ENCODE data around the gene ACTL10.

DNA sequence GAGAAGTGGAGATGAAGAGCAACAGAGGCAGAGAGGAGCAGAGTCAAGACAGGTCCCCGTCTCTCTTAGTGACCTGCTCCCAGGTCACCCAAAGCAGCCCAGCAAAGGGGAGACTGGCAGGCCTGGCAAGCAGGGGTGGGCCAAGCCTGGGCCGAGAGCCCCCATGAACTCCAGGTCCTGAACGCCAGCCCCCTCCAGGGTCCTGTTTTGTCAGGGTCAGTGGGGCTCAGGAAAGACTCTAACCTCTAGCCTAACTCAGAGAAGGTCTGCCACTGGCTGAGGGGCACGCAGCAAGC is 6.3 kb downstream of the ACTL10 start:
- TF ChIP-seq, protein P1, sequence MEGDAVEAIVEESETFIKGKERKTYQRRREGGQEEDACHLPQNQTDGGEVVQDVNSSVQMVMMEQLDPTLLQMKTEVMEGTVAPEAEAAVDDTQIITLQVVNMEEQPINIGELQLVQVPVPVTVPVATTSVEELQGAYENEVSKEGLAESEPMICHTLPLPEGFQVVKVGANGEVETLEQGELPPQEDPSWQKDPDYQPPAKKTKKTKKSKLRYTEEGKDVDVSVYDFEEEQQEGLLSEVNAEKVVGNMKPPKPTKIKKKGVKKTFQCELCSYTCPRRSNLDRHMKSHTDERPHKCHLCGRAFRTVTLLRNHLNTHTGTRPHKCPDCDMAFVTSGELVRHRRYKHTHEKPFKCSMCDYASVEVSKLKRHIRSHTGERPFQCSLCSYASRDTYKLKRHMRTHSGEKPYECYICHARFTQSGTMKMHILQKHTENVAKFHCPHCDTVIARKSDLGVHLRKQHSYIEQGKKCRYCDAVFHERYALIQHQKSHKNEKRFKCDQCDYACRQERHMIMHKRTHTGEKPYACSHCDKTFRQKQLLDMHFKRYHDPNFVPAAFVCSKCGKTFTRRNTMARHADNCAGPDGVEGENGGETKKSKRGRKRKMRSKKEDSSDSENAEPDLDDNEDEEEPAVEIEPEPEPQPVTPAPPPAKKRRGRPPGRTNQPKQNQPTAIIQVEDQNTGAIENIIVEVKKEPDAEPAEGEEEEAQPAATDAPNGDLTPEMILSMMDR (IDR thresholded peaks at IDR 0.05) = no peak
- TF ChIP-seq EZH2 (IDR thresholded peaks at IDR 0.05; ENCODE audit: borderline replicate concordance, insufficient read depth, low read depth, low read length, poor library complexity, severe bottlenecking) = no peak
